TTC549 (cell line): ENCODE results near the gene ZFHX3.

Experiments used
- FAIRE-seq: peaks from 2 replicates; lab custom pipeline; 2012; peaks lifted over from hg19 to GRCh38; lab: Jason Lieb, UNC

Gene ZFHX3

GRCh38 chr16:72791786-72792185, 256.1 kb downstream of the ZFHX3 start:
- FAIRE-seq = no peak

GRCh38 chr16:72789921-72790320, 258.0 kb downstream of the ZFHX3 start:
- no peak for FAIRE-seq

- no peak for FAIRE-seq
Observed at GRCh38 chr16:72789465-72789864, 258.5 kb downstream of the ZFHX3 start.

GRCh38 chr16:72788269-72788809, 259.6 kb downstream of the ZFHX3 start:
- FAIRE-seq = no peak

GRCh38 chr16:72787514-72788268, 260.2 kb downstream of the ZFHX3 start:
- FAIRE-seq = no peak

GRCh38 chr16:72787130-72787513, 260.8 kb downstream of the ZFHX3 start:
- no peak for FAIRE-seq

GRCh38 chr16:72786606-72787005, 261.3 kb downstream of the ZFHX3 start:
- no peak for FAIRE-seq

- no peak for FAIRE-seq
Observed at GRCh38 chr16:72785886-72786285, 262.0 kb downstream of the ZFHX3 start.

- FAIRE-seq = no peak
Observed at GRCh38 chr16:72785171-72785570, 262.8 kb downstream of the ZFHX3 start.

GRCh38 chr16:72783716-72784318, 264.1 kb downstream of the ZFHX3 start:
- FAIRE-seq = no peak

GRCh38 chr16:72769876-72770275, 278.1 kb downstream of the ZFHX3 start:
- FAIRE-seq = no peak

GRCh38 chr16:72768591-72768990, 279.3 kb downstream of the ZFHX3 start:
- FAIRE-seq = no peak

- FAIRE-seq = no peak
Observed at GRCh38 chr16:72766506-72766905, 281.4 kb downstream of the ZFHX3 start.

GRCh38 chr16:72764015-72764654, 283.8 kb downstream of the ZFHX3 start:
- FAIRE-seq = no peak

GRCh38 chr16:72760581-72760980, 287.3 kb downstream of the ZFHX3 start:
- no peak for FAIRE-seq

- no peak for FAIRE-seq
Observed at GRCh38 chr16:72753881-72754280, 294.0 kb downstream of the ZFHX3 start.

GRCh38 chr16:72752004-72752695, 295.8 kb downstream of the ZFHX3 start:
- no peak for FAIRE-seq

GRCh38 chr16:72751076-72751475, 296.9 kb downstream of the ZFHX3 start:
- FAIRE-seq = no peak

- no peak for FAIRE-seq
Observed at GRCh38 chr16:72749091-72749490, 298.8 kb downstream of the ZFHX3 start.

GRCh38 chr16:72744076-72744793, 303.7 kb downstream of the ZFHX3 start:
- FAIRE-seq = no peak

- no peak for FAIRE-seq
Observed at GRCh38 chr16:72743011-72743761, 304.7 kb downstream of the ZFHX3 start.
